Activated naive CD8-positive, alpha-beta T cell treated with anti-CD3 and anti-CD28 coated beads for 36 hours (primary cell): Measurements from ENCODE around the gene DUSP5. TPM values are rescaled to one million over a fixed set of nuclear protein-coding genes. Genes with fewer than 3 reads are reported as not detected.
"Not testable (repeated sequence)": the region's sequence is repeated elsewhere in the genome, so short reads cannot be mapped to it uniquely, and the experiment has no call there.

ENCODE experiments used
- DNase-seq: peaks from one replicate; pipeline ENCODE4 v3.0.0; 2021
- H3K27ac Mint-ChIP-seq: one replicate; pipeline ENCODE4 v1.8.0; 2022; ENCODE audit warnings: mild to moderate bottlenecking, moderate library complexity, mixed read lengths
- H3K27me3 Mint-ChIP-seq: one replicate; pipeline ENCODE4 v1.8.0; 2022; ENCODE audit warnings: mild to moderate bottlenecking, mixed read lengths
- H3K36me3 Mint-ChIP-seq: one replicate; pipeline ENCODE4 v1.8.0; 2021; ENCODE audit warnings: mild to moderate bottlenecking, mixed read lengths
- H3K4me1 Mint-ChIP-seq: one replicate; pipeline ENCODE4 v1.8.0; 2021; ENCODE audit warnings: mixed read lengths
- H3K4me3 Mint-ChIP-seq: one replicate; pipeline ENCODE4 v1.8.0; 2022; ENCODE audit warnings: mild to moderate bottlenecking, moderate library complexity, mixed read lengths
- H3K9me3 Mint-ChIP-seq: one replicate; pipeline ENCODE4 v1.8.0; 2022; ENCODE audit warnings: mixed read lengths
- total RNA-seq, 2 experiments: library from RNA; stranded (reverse); gene quantifications; one replicate each; pipeline ENCODE4 v1.2.3, GENCODE V29; 2021

The DUSP5 gene
- total RNA-seq, 2 experiments from 2014 or later = 30.1 to 31.4 TPM

DNA sequence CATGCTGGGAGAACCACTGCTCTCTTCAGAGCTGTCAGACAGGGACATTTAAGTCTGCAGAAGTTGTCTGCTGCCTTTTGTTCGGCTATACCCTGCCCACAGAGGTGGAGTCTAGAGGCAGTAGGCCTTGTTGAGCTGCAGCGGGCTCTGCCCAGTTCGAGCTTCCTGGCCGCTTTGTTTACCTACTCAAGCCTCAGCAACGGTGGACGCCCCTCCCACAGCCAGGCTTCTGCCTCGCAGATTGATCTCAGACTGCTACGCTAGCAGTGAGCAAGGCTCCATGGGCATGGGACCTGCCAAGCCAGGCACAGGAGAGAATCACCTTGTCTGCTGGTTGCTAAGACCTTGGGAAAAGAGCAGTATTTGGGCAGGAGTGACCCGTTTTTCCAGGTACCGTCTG lies 27.2 kb upstream of the DUSP5 start:
- H3K4me3 Mint-ChIP-seq, H3K27me3 Mint-ChIP-seq, H3K4me1 Mint-ChIP-seq, H3K36me3 Mint-ChIP-seq, H3K9me3 Mint-ChIP-seq, DNase-seq, H3K27ac Mint-ChIP-seq: not testable (repeated sequence)

- H3K27ac Mint-ChIP-seq = no peak overlapping the region
- no peak for DNase-seq
- peaks cover 5% of the 10 kb centered on the region for H3K9me3 Mint-ChIP-seq
- no peaks in the 10 kb centered on the region for H3K4me1 Mint-ChIP-seq
- H3K27me3 Mint-ChIP-seq = no peaks in the 10 kb centered on the region
- no peaks in the 10 kb centered on the region for H3K36me3 Mint-ChIP-seq
- H3K4me3 Mint-ChIP-seq = no peak overlapping the region
These were observed 26.1 kb upstream of the DUSP5 start for GRCh38 chr10:110471566-110472139.

- no peak overlapping the region for H3K27ac Mint-ChIP-seq
- no peak for DNase-seq
- H3K4me1 Mint-ChIP-seq = no peaks in the 10 kb centered on the region
- no peak overlapping the region for H3K4me3 Mint-ChIP-seq
- no peaks in the 10 kb centered on the region for H3K27me3 Mint-ChIP-seq
- no peaks in the 10 kb centered on the region for H3K36me3 Mint-ChIP-seq
- H3K9me3 Mint-ChIP-seq = peaks cover 5% of the 10 kb centered on the region
These were observed 23.7 kb upstream of the DUSP5 start for GRCh38 chr10:110474017-110474416.

GRCh38 chr10:110474826-110475225 lies 22.9 kb upstream of the DUSP5 start:
- Mint-ChIP-seq H3K36me3 (no peaks in the 10 kb centered on the region), H3K27me3 (no peaks in the 10 kb centered on the region), H3K27ac (no peak overlapping the region), H3K4me1 (no peaks in the 10 kb centered on the region), H3K4me3 (no peak overlapping the region), H3K9me3 (peaks cover 4% of the 10 kb centered on the region)
- no peak for DNase-seq

GRCh38 chr10:110475722-110476515 lies 21.8 kb upstream of the DUSP5 start:
- DNase-seq = no peak
- H3K36me3 Mint-ChIP-seq = no peaks in the 10 kb centered on the region
- no peak overlapping the region for H3K4me3 Mint-ChIP-seq
- no peak overlapping the region for H3K27ac Mint-ChIP-seq
- H3K4me1 Mint-ChIP-seq = no peaks in the 10 kb centered on the region
- H3K9me3 Mint-ChIP-seq = no peaks in the 10 kb centered on the region
- no peaks in the 10 kb centered on the region for H3K27me3 Mint-ChIP-seq

DNA sequence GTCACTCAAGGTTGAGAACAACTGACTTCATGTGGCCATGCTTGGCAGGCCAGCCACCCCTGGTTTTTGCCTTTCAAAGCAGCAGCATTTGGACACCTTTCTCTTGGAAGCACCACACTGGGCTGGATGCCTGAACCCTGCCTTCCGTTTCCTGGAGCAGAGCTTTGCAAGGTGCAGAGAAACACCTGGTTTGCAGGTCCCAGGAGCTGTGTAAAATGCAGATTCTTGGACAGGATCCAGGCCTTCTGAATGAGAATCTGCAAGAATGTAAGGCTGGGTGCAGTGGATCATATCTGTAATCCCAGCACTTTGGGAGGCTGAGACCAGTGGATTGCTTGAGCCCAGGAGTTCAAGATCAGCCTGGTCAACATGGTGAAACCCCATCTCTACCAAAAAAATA lies 18.0 kb upstream of the DUSP5 start:
- peaks cover 3% of the 10 kb centered on the region for H3K27me3 Mint-ChIP-seq
- DNase-seq = no peak
- no peak overlapping the region for H3K4me3 Mint-ChIP-seq
- H3K27ac Mint-ChIP-seq = no peak overlapping the region
- H3K4me1 Mint-ChIP-seq = no peaks in the 10 kb centered on the region
- no peaks in the 10 kb centered on the region for H3K36me3 Mint-ChIP-seq
- no peaks in the 10 kb centered on the region for H3K9me3 Mint-ChIP-seq

- H3K9me3 Mint-ChIP-seq = no peaks in the 10 kb centered on the region
- no peak for DNase-seq
- H3K27ac Mint-ChIP-seq = no peak overlapping the region
- H3K4me3 Mint-ChIP-seq = no peak overlapping the region
- H3K36me3 Mint-ChIP-seq = no peaks in the 10 kb centered on the region
- peaks cover 3% of the 10 kb centered on the region for H3K27me3 Mint-ChIP-seq
- H3K4me1 Mint-ChIP-seq = no peaks in the 10 kb centered on the region
These were observed 17.3 kb upstream of the DUSP5 start for GRCh38 chr10:110480387-110480786.

DNA sequence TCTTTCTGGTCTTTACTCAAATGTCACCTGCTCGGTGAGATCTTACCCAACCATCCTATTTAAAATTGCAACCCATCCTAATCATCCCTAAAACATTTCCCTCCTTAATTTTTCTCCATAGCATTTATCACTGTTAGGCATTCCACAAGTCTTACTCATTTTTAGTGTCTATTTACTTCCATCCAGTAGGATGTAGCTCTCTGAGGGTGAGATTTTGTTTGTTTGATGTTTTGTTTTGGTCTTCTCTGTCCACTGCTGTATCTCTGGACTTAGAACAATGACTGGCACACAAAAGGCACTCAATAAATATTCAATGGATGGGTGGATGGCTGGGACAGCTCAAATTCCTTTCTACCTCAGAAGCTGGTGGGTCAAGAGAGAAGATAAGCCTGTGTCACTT lies 15.8 kb upstream of the DUSP5 start:
- Mint-ChIP-seq H3K4me3 (no peak overlapping the region), H3K9me3 (no peaks in the 10 kb centered on the region), H3K27me3 (peaks cover 3% of the 10 kb centered on the region), H3K27ac (no peak overlapping the region), H3K4me1 (peaks cover under 1% of the 10 kb centered on the region), H3K36me3 (no peaks in the 10 kb centered on the region)
- no peak for DNase-seq

GRCh38 chr10:110483633-110484032 lies 14.1 kb upstream of the DUSP5 start:
- no peak overlapping the region for H3K4me3 Mint-ChIP-seq
- H3K36me3 Mint-ChIP-seq = no peaks in the 10 kb centered on the region
- no peaks in the 10 kb centered on the region for H3K9me3 Mint-ChIP-seq
- DNase-seq = no peak
- H3K4me1 Mint-ChIP-seq = peaks cover 8% of the 10 kb centered on the region
- H3K27ac Mint-ChIP-seq = no peak overlapping the region
- H3K27me3 Mint-ChIP-seq = peaks cover 8% of the 10 kb centered on the region

DNA sequence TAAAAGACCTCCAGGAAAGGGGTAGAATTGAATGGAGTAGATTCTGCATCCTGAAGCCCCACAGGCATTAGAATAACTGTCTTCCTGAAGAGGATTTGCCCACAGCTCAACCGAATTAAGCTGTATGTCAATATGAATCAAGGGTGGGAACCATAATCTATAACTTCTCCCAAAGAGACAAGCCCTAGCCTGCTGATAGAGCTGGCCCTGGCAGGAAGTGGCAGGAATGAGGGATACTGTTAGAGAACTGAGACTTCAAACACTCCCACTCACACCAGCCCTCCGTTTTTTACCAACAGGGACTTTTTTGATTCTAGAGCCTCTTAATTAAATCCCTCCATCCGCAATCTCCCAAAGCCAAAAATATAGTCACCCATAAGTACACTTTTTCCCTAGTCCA lies 12.2 kb upstream of the DUSP5 start:
- Mint-ChIP-seq H3K27me3 (peaks cover 24% of the 10 kb centered on the region), H3K4me3 (no peak overlapping the region), H3K4me1 (peaks cover 14% of the 10 kb centered on the region)

GRCh38 chr10:110486680-110487410 lies 10.9 kb upstream of the DUSP5 start:
- Mint-ChIP-seq H3K4me1 (peaks cover 14% of the 10 kb centered on the region), H3K4me3 (no peak overlapping the region), H3K27ac (no peak overlapping the region), H3K36me3 (no peaks in the 10 kb centered on the region), H3K27me3 (peaks cover 24% of the 10 kb centered on the region), H3K9me3 (no peaks in the 10 kb centered on the region)
- DNase-seq = no peak

More for the DNA sequence above, 12.2 kb upstream of the DUSP5 start:
- Mint-ChIP-seq H3K9me3 (no peaks in the 10 kb centered on the region), H3K36me3 (no peaks in the 10 kb centered on the region), H3K27ac (no peak overlapping the region)
- no peak for DNase-seq

DNA sequence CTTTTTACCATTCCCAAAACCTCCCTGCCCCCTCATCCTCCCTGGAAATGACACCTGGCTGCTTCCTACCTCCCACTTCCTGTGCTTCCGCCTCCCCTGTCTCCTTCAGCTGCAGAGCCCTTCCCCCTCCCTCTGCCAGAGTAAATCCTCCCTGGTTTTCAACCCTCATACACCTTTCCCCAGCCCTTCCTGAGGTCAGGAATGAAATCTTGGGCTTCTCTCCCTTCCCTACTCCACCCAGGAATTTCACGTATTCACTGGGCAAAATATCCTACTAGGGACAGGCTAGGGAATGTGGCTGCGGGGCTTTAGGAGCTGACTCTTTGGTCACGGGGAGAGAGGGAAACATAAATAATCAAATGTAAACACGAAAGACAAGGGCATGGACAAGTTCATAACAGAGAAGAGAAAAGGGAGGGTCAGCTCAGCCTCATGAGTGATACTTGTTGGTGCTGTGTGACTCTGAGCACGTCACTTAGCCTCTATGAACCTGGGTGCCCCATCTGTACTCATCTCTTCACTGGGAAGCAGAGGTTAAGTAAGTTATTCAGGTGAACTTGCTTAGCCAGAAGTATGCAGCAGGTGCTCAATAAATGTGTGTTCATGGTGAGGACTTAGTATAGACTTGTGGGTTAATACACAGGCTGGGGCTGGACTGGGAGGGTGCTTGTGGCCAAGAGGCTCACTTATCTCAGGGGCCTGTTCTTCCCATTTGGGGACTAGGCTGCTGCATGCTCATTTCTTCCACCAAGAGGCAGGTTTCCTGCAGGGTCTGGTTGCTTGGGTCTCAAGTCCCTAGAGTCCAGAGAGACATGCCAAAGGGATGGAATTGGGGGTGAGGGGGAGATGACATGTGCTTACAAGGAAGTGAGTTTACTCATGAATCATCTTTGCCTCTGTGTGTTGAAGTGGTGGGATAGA lies 10.0 kb upstream of the DUSP5 start:
- Mint-ChIP-seq H3K27ac (no peak overlapping the region), H3K4me3 (no peak overlapping the region), H3K36me3 (no peaks in the 10 kb centered on the region), H3K27me3 (peaks cover 21% of the 10 kb centered on the region), H3K9me3 (no peaks in the 10 kb centered on the region), H3K4me1 (peaks cover 14% of the 10 kb centered on the region)
- no peak for DNase-seq

DNA sequence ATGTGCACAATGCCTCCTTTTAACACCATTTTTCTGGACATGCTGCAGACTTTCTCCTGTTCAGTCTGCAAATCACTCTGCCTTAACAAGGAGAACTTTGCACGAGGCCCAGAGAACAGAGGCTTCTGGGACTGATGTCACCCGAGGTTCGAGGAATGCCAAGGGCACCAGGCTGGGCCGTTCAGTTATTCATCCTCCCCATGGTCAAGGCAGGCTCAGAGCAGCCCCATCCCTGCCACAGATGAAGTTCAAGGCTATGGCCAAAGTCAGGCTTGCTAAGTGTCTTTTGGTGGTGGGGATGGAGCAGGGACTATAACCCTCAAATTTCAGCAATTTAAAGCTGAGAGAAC lies 9.4 kb upstream of the DUSP5 start:
- H3K27ac Mint-ChIP-seq = no peak overlapping the region
- H3K4me3 Mint-ChIP-seq = no peak overlapping the region
- H3K9me3 Mint-ChIP-seq = no peaks in the 10 kb centered on the region
- H3K27me3 Mint-ChIP-seq = peaks cover 21% of the 10 kb centered on the region
- DNase-seq = no peak
- peaks cover 14% of the 10 kb centered on the region for H3K4me1 Mint-ChIP-seq
- no peaks in the 10 kb centered on the region for H3K36me3 Mint-ChIP-seq

DNA sequence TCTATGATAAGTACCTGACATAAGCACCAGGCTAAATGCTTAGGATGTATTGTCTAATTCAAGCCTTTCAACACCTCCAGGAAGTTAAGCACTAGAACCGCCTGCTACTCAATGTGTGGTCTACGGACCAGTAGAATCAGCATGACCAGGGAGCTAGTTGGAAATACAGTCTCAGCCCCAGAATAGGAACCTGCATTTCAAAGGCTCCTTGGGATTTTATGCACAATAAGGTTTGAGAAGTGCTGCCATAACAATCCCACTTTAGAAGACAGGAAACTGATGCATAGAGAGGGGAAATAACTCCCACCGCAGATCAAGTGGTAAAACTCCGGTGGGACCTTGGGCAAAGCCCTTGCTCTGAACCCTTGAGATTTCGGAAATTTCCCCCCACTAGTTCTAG lies 8.8 kb upstream of the DUSP5 start:
- peaks cover 2% of the 10 kb centered on the region for H3K36me3 Mint-ChIP-seq
- no peak overlapping the region for H3K27ac Mint-ChIP-seq
- no peak overlapping the region for H3K4me3 Mint-ChIP-seq
- peaks cover 14% of the 10 kb centered on the region for H3K4me1 Mint-ChIP-seq
- H3K9me3 Mint-ChIP-seq = no peaks in the 10 kb centered on the region
- no peak for DNase-seq
- H3K27me3 Mint-ChIP-seq = peaks cover 21% of the 10 kb centered on the region

- peaks cover 21% of the 10 kb centered on the region for H3K27me3 Mint-ChIP-seq
- H3K36me3 Mint-ChIP-seq = peaks cover 6% of the 10 kb centered on the region
- no peaks in the 10 kb centered on the region for H3K9me3 Mint-ChIP-seq
- DNase-seq = no peak
- peaks cover 14% of the 10 kb centered on the region for H3K4me1 Mint-ChIP-seq
- H3K27ac Mint-ChIP-seq = no peak overlapping the region
- no peak overlapping the region for H3K4me3 Mint-ChIP-seq
These were observed 7.1 kb upstream of the DUSP5 start for GRCh38 chr10:110490640-110491039.
